OCI-LY3 (cell line): ENCODE data around the gene IFFO2.

ENCODE experiments used
- CTCF ChIP-seq: fragments of 200-600, 300-600 bp; sonication (generic); IDR thresholded peaks from 2 replicates; pipeline ENCODE4 v1.5.1; 2014; ENCODE audit warnings: antibody characterized with exemption, low read length, low read depth
- EZH2phosphoT487 ChIP-seq: fragments of 200-600 bp; shearing (Covaris generic); IDR thresholded peaks from 2 replicates; pipeline ENCODE4 v1.6.1; 2018; ENCODE audit warnings: antibody characterized with exemption, mixed run types, low read depth

- TF ChIP-seq CTCF (no peak), EZH2phosphoT487 (no peak)
Observed at GRCh38 chr1:18936471-18936813, 20.0 kb downstream of the IFFO2 start.
